HG02798 (cell line): Measurements from ENCODE around the gene FAM13A.
A peak's percentile ranks its signal among the peaks of the same experiment; 100 is the strongest.
"Not testable (repeated sequence)": the region's sequence is repeated elsewhere in the genome, so short reads cannot be mapped to it uniquely, and the experiment has no call there.

Source experiments
- ATAC-seq: cut with Tn5 transposase; IDR thresholded peaks from one replicate; pipeline ENCODE4 v1.9.1; 2021; ENCODE audit warnings: mild to moderate bottlenecking; ENCODE audit not compliant: unreplicated experiment, poor library complexity

Gene FAM13A

DNA sequence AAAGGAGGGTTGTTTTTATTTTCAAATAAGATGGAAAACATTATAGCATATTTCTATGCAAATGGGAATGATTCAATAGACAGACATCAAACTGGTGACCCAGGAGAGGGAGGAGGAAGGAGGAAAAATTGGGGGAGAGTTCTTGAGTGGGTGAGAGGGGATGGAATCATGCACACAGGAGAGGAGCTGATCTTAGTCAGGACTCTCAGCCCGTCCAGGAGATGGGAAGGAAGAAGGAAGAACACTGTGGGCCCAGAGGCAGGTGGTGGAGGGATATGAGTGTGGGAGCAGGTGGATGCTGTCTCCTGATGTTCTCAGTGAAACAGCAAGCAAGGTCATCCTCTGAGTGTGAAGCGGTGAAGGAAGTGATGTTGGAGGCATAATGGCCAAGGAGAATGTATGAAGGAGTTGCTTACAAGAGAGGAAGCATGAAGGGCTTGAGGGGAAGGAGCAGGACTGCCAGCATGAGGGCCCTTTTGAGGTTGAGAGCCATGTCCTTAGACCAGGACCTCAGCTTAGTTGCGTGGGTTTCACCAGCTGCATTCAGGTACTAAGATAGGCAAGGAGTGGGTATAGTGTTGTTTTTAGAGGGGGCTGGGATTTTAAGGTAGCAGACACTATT is 197.7 kb downstream of the FAM13A start:
- ATAC-seq, result peak; percentile 45

DNA sequence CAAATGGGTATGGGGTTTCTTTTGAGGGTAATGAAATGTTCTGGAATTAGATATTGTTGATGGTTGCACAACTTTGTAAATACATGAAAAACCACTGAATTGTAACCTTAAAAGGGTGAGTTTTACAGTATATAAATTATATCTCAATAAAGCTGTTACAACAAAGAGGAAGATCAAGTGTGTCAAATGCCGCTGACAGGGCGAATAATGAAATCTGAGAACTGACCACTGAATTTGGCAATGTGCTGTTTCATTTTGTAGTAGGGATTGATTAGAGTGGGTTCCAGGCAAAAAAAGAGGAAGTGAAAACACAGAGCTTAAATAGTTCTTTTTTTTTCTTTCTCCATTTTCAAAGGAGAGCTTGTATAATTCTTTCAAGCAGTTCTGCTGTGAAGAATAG is 198.2 kb downstream of the FAM13A start:
- ATAC-seq, result peak; percentile 92

DNA sequence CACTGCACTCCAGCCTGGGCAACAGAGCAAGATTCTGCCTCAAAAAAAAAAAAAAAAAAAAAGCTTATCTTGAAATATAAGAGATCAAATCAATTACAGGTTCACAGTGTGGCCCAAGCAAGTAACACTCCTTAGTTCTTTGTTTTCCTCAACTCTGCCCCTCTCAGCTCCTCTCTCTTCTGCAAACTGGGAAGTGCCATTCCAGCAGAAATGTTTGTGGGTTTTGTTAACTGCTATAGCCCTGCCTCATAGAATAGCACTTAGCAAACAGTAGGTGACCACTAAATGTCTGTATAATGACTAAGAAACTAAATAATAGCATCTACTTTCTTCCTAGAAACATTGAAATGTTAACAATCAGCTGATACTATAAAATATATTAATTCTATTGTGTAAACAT is 199.4 kb downstream of the FAM13A start:
- ATAC-seq, result no peak

DNA sequence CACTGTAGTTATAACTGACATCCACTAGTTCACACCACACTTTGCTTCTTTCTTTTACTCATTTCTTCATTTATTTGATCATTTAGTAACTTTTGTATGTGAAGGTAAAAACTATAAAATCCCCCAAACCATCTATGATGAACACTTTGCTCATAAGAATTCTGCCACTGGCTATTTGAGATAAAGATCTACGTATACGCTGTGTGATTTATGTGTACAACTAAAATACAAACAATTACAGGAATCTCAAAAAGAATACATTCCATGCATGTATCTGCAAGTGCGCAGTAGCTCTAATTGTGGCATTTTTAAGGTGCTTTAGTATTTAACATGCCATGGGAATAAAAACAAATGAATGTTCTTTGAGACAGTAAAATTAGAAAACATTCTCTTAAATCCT is 202.5 kb downstream of the FAM13A start:
- ATAC-seq, result no peak

DNA sequence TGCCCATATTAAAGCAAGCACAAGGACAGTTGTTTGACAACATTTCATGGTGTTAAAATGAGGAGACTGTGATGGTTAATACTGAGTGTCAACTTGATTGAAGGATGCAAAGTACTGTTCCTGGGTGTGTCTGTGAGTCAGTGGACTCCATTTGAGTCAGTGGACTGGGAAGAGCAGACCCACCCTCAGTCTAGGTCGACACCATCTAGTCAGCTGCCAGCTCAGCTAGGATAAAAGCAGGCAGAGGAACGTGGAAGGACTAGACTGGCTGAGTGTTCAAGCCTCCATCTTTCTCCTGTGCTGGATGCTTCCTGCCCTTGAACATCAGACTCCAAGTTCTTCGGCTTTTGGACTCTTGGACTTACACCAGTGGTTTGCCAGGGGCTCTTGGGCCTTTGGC is 203.4 kb downstream of the FAM13A start:
- not testable (repeated sequence) for ATAC-seq

DNA sequence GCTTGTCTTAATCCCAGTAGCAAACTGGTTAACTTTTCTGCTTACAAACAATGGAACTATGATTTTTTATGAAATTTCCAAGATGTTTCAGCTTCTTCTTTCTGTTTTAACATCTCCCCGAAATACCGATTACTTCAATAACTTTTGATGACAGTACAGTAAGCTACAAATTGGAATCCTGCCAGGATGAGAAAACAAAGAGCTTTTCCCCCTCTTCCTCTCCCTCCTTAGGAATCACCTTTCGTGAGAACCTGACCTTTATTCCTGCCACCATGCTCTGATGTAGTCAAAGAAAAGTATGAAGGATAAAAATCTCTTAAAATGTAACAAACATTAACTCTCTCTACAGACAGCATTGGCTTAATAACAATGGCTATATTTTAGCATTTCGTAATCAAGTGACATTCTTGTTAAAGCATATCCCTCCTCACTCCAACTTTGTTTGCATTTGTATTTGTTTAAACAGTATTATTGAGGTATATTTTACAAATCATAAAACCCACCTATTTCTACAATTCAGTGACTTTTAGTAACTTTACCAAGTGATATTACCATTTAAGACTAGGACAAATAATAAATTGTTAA is 210.7 kb downstream of the FAM13A start:
- ATAC-seq, result no peak

DNA sequence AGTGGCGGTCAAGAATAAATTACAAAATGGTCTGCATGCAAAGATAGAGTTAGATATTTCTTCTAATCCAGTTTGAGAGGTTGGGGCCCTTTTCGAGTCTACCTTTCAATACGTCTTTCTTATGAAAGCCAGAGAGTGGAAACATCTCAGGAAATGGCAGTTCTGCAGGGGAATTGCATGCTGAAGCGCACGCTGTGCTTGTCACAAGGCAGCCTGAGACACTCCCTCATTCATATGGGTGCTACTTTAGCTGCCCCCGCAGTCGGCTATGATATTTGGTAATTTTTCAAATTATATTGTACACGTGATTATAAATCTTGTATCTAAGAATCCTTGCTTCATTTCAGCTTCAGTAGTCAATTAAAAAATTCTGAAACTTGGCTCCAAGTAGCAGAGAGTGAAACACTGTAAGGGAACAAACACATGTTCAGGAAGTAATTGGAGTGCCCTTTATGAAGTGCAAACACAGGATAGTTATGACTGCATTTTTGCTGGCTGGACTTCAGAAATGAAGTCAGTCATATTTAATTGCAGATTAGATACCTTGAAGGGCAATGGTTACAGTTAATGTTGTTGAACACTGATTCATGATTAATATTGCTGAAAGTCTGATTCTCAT is 213.8 kb downstream of the FAM13A start:
- ATAC-seq, result no peak

DNA sequence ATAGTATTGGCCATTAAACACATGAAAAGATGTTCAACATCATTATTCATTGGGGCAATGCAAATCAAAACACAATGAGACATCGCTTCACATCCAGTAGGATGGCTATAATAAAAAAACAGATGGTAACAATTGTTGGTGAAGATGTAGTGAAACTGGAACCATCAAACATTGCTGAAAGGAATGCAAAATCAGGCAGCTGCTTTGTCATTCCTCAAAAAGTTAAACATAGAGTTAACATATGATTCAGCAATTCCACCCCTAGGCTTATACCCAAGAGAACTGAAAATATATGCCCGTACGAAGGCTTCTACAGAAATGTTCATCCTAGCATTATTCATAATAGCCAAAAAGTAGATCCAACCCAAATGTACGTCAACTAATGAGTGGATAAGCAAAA is 215.3 kb downstream of the FAM13A start:
- no peak for ATAC-seq

DNA sequence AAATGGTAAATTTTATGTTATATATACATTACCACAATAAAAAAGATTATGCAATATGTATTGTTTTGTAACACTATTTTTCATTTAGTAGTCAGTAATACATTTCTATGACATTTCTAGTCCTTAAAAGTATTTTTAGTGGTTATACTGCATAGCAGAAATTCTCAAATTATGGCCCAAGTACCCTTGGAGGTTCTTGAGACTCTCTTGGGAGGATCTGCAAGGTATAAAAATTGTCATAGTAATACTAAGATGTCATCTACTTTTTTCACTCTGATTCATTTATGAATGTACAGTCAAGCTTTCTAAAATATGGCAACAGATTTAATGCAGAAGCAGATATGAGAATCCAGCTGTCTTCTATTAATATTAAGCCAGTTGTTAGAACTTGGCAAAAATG is 220.8 kb downstream of the FAM13A start:
- no peak for ATAC-seq

DNA sequence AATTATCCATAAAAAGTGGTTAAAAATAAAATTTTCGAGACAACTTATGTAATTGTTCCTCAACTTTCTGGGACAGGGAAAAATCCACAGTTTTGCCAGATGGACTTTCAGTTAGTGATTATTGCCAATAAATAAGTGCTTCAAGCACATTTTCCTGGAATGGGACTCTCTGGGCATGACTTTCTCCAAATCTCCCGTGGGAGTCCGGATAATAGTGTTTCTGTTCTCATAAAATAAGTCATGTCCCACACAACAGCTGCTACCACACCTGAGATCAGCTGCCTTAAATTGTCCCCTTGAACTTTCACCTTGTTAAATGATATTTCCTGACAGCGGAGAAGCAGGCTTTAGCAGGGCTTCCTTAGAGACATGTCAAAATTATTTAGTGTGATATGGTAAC is 226.0 kb downstream of the FAM13A start:
- no peak for ATAC-seq

DNA sequence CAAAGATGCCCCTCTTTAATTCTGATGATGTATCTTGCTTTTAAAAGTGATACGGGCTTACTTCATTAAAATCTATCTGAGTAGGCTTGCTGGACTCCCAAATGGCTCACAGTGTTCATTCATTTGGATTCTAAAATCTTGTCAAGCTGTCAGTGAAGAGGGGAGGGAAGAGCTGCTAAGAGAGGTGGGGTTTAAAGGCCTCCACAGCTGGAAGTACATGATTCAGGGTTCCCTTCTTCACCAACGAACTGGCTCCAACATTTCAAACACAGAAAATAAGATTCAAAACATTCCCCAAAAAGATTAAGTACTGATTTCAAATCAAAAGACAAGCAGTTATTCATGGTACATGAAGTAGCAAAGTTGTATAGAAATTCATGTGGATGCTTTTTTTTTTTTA is 226.4 kb downstream of the FAM13A start:
- ATAC-seq, result no peak

DNA sequence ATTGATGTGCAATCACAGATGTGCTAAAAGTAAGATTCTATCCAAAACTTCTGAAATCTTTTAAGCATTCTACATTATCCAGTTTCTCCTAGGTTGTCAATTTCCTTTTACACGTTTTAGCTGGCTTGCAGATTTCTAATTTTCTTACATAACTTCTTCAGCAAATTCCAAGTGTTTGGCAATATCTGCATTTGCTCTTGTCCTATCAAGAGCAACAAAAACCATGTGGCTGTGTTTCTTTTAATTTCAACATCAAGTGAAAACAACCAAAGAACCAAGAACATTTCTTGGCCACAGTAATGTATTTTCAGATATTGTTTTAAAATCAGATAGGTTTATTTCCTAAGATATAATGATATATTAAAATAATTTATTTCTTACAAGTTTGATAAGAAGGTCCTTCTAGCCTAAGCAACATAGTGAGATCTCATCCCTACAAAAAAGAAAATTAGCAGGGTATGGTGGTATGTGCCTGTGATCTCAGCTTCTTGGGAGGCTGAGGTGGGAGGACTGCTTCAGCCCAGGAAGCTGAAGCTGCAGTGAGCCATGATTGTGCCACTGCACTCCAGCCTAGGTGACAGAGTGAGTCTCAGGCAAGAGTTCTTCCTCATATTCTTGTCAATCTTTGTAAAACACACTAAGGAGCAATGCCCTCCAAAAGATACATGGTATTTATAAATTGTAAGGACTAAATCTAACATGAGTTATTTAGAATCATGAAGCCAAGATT is 228.0 kb downstream of the FAM13A start:
- ATAC-seq, result no peak

DNA sequence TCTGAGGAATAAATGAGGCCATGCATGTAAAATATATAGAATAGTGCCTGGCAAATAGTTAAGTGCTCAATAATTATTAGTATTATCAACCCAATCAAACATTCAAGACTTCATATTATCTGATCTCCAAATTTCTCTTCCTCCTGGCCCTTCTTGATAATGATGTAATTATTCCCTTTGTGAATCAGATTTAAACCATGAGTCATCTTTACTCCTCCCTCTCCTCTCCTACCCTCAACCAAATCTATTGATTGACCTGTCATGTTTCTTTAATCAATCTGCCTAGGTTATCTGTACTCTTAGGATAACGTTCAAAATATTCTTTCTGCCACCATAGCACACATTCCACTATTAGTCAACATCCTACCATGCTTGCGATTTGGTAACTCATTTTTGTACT is 229.5 kb downstream of the FAM13A start:
- no peak for ATAC-seq

DNA sequence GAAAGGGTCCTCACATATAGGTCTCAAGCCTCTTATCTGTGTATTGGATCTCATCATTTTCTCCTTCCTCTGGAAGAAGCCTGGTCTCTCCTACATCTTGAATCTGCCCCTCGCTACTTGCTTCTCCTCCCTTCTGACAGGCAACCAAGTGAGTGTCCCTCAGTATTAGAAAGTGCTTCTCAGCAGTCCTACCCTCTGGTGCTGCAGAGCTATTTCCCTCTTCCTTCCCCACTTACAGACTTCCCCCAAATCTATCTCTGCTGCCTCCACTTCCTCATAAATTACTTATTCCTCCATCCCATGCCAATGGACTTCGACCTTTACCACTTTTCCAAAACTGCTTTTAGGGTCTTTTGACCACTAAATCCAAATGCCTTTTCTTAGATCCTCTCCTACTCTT is 230.2 kb downstream of the FAM13A start:
- ATAC-seq, result no peak

DNA sequence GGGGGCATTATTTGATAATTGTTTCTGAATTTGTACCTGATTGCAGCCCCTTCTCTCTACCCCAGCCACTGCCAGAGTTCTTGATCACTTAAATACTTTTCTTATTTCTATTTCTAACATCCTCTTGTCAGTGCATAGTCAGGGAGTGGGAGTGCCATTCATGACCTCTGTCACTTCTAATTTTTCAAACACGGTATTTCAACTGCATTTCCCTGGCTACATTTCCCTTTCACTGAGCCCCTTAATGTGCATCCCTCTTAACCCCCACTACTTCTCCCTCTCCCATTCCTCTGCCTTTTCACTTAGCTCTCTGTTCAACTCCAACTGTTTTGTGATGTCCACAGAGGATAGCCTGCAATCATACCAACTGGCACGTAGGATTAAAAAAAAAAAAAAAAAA is 231.1 kb downstream of the FAM13A start:
- no peak for ATAC-seq

DNA sequence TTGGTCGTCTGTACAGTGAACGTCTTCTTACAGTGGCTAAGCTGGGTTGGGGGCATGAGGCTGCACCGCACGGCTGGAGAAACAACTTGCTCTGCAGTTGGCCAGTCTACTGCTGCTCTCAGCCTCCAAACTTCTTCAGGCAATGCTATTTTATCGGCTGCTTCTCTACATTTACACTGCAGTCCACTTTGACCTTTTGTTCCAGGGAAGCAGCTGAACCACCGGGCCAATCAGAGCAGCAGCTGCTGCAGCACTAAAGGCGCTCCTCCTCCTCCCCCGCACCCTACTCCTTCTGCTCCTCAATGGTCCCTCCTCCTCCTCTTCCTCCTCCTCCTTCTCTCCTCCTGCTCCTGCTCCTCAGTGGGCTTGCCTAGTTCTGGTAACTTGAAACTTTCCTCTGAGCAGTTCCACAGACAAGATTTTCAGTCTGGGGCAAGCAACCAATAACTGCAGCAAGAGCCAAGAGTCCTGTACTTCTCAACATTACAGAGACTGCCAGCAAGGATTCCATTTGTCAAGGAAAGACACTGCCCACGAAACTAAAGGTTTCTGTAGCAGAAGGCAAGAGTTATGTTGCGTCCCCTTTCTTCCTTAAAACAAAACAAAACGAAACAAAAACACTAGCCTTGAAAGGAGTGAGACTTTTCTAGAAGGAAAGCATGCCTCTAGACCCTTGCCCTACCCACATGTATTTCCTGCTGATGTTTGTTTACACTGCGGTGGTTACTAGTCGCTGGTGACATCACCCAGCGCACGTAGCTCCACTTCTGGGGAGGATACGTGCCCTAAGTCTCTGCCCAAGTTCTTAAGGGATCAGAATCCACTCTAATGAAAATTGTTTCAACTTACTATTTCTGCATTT is 233.7 kb downstream of the FAM13A start:
- ATAC-seq, result peak; percentile 92

DNA sequence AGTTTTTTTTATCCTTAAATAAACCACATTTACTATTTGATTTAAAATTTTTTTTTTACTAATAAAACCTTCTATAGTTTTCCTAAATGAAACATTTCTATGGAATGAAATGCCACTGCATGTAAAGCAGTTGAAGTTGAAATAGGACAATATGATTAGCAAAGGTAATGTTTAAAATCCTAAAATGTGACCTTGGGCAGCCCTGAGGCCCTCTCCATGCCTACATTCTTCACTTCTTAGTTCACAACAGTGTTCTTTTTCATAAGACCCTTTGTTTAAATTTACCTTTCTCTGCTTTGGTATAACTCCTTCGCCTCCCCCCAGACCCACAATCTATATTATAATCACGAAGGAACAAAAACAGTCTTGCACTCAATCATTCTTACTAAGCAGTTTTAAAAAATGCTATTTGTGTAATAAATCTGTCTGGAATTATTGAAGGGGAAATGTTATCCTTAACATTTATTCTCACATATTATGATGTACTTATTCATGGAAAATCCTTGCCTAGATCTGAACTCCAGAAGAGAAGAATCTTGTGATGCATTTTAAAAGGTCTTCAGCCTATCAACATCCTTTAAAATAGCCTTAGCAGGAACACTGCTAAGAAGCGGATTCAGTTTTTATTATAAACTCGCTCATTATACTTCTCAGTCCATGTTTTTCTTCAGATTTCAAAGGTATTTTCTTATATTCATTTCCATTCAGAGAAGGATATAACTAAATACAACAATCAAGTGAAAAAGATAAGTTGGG is 234.8 kb downstream of the FAM13A start:
- ATAC-seq, result no peak

DNA sequence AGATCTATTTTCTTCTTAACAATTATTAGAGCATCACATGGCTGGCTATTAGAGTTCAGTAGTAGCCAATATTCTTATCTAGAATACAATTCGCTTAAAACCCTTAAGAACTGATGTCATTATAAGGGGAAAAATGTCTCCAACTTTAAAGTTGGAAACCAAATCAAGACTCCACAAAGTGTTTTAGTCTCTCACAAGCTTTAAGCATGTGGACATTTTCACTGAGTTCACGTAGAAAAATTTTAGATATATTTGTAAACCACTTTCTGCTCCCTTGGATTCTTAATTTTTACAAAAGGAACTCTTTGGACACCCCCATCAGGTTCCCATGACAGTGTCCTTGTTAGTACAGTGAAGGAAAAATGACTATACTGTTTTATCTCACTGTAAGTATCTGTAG is 235.5 kb downstream of the FAM13A start:
- no peak for ATAC-seq

DNA sequence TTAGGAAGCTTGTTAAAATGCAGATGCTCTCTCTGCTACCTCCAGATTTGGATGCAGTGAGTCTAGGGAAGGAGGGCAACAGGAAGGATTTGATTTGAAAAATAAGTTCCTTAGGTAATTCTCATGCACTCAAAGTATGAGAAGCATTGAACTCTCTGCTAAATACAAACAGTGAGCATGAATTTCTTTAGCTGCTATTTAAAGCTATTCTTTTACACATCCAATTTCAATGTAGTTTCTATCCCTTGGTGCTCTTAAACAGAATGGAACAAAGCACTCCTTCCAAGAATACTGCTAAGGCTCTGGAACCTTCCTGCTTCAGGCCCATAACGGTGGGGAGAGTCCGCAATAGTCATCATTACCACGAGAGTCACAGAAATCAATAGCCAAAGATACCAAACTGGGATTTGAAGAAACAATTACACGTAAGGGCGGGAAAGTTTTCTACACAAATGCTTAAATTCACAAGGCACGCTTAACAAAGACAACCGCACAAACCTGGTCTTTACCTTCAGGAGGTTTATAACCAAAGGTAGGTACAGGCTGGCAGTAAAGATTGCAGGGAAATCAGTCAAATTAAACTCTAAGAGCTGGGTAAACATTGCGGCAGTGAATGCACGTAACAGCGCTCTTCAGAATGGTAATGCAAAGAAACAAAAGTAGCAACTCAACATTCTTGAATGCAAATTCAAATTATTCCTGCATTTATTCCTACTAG is 236.1 kb downstream of the FAM13A start:
- no peak for ATAC-seq
